SK-N-SH (cell line): ENCODE measurements around the gene PRMT7. TPM values are rescaled to one million over a fixed set of nuclear protein-coding genes. Genes with fewer than 3 reads are reported as not detected.
A peak's percentile ranks its signal among the peaks of the same experiment; 100 is the strongest.

ENCODE experiments used
- CHD2 ChIP-seq: fragments of 150-350 bp; IDR thresholded peaks from 2 replicates; pipeline ENCODE4 v1.6.1; 2018; ENCODE audit warnings: low read length; ENCODE audit not compliant: partially characterized antibody
- CTCF ChIP-seq: fragments of 200-600 bp; sonication (generic); IDR thresholded peaks from 2 replicates; pipeline ENCODE4 v1.6.1; 2017; ENCODE audit warnings: antibody characterized with exemption, mild to moderate bottlenecking, moderate library complexity
- ELF1 ChIP-seq: IDR thresholded peaks from 2 replicates; pipeline ENCODE4 v1.4.0; 2012
- EZH2phosphoT487 ChIP-seq: fragments of 200-600 bp; sonication (generic); IDR thresholded peaks from 2 replicates; pipeline ENCODE4 v1.6.1; 2017; ENCODE audit warnings: low read depth, mixed run types, mild to moderate bottlenecking, antibody characterized with exemption, moderate library complexity, borderline replicate concordance
- FOSL2 ChIP-seq: IDR thresholded peaks from 2 replicates; pipeline ENCODE4 v1.4.0; 2012; ENCODE audit warnings: low read depth, mild to moderate bottlenecking, moderate library complexity, borderline replicate concordance
- FOXJ3 ChIP-seq: sonication (generic); formaldehyde crosslinking; IDR thresholded peaks from 2 replicates; pipeline ENCODE4 v1.5.1; 2020; ENCODE audit warnings: mild to moderate bottlenecking, missing genetic modification reagents
- FOXM1 ChIP-seq: IDR thresholded peaks from 2 replicates; pipeline ENCODE4 v1.4.0; 2012; ENCODE audit warnings: low read depth, mild to moderate bottlenecking
- GABPA ChIP-seq: IDR thresholded peaks from 2 replicates; pipeline ENCODE4 v1.4.0; 2012; ENCODE audit warnings: low read depth, mild to moderate bottlenecking
- GATA2 ChIP-seq: sonication (generic); formaldehyde crosslinking; IDR thresholded peaks from 2 replicates; pipeline ENCODE4 v1.5.0; 2020; ENCODE audit warnings: mild to moderate bottlenecking, missing genetic modification reagents
- IRF3 ChIP-seq: fragments of 150-350 bp; IDR thresholded peaks from 2 replicates; pipeline ENCODE4 v1.6.1; 2016; ENCODE audit warnings: mild to moderate bottlenecking, low read depth, low read length
- JUND ChIP-seq: IDR thresholded peaks from 2 replicates; pipeline ENCODE4 v1.4.0; 2012
- MAX ChIP-seq: IDR thresholded peaks from 2 replicates; pipeline ENCODE4 v1.4.0; 2012; ENCODE audit warnings: low read depth
- MEF2A ChIP-seq: IDR thresholded peaks from 2 replicates; pipeline ENCODE4 v1.4.0; 2012; ENCODE audit warnings: low read depth, borderline replicate concordance
- NFIC ChIP-seq: IDR thresholded peaks from 2 replicates; pipeline ENCODE4 v1.4.0; 2012; ENCODE audit warnings: borderline replicate concordance
- PBX3 ChIP-seq: IDR thresholded peaks from 2 replicates; pipeline ENCODE4; 2012
- POLR2AphosphoS5 ChIP-seq: IDR thresholded peaks from 2 replicates; pipeline ENCODE4 v1.6.1; 2012; ENCODE audit warnings: low read depth, low read length
- RAD21 ChIP-seq: IDR thresholded peaks from 2 replicates; pipeline ENCODE4 v1.6.1; 2012; ENCODE audit warnings: mild to moderate bottlenecking, low read length
- RCOR1 ChIP-seq: fragments of 150-350 bp; IDR thresholded peaks from 2 replicates; pipeline ENCODE4 v1.6.1; 2017; ENCODE audit warnings: antibody characterized with exemption, low read length
- RFX5 ChIP-seq: IDR thresholded peaks from 2 replicates; pipeline ENCODE4 v1.6.1; 2012; ENCODE audit warnings: mild to moderate bottlenecking, improper control_type of control experiment, low read length
- SMC3 ChIP-seq: IDR thresholded peaks from 2 replicates; pipeline ENCODE4 v1.6.1; 2012; ENCODE audit warnings: low read depth, low read length, improper control_type of control experiment
- TAF1 ChIP-seq: IDR thresholded peaks from 2 replicates; pipeline ENCODE4 v1.6.1; 2012; ENCODE audit warnings: low read depth, mild to moderate bottlenecking, low read length, moderate library complexity, borderline replicate concordance
- TCF12 ChIP-seq: IDR thresholded peaks from 2 replicates; pipeline ENCODE4 v1.4.0; 2012
- USF1 ChIP-seq: IDR thresholded peaks from 2 replicates; pipeline ENCODE4 v1.4.0; 2012; ENCODE audit warnings: low read depth, borderline replicate concordance
- YY1 ChIP-seq: IDR thresholded peaks from 2 replicates; pipeline ENCODE4 v1.4.0; 2012; ENCODE audit warnings: low read depth, mild to moderate bottlenecking
- polyA plus RNA-seq, 3 experiments: library from polyadenylated mRNA; depleted of rRNA; stranded (reverse); fragments of >200 nt; gene quantifications; 2 replicates each; pipeline ENCODE4 v1.2.3, GENCODE V29; 2012

The PRMT7 gene
- polyA plus RNA-seq, 1 of the 3 experiments (the other 2 are of a cell fraction): 46.0 TPM

GRCh38 chr16:68264128-68265077 lies 46.4 kb upstream of the PRMT7 start, which contains the start of gene SLC7A6 (continued):
- no peak for TF ChIP-seq EZH2phosphoT487
- TF ChIP-seq JUND: no peak
- no peak for TF ChIP-seq SMC3
- no peak for TF ChIP-seq FOXM1
- TF ChIP-seq NFIC: no peak
- TF ChIP-seq RAD21: no peak; the same call in 1 of the 2 replicates
- TF ChIP-seq GATA2 (CRISPR knock-in tag): no peak
- no peak for TF ChIP-seq RFX5
- no peak for TF ChIP-seq USF1
- TF ChIP-seq FOSL2: no peak
- 0 out of 2 replicates have a peak, but pooled peaks have one; percentile 13 for TF ChIP-seq RCOR1
- TF ChIP-seq ELF1: 0 out of 2 replicates have a peak, but pooled peaks have one; percentile 34
- no peak for TF ChIP-seq MEF2A
- peak; percentile 41; the same call in 1 of the 2 replicates for TF ChIP-seq POLR2AphosphoS5
- no peak; the same call in 1 of the 2 replicates for TF ChIP-seq TAF1
- peak; percentile 77 for TF ChIP-seq CTCF
- TF ChIP-seq CHD2: no peak
- no peak for TF ChIP-seq PBX3
- no peak for TF ChIP-seq IRF3
- TF ChIP-seq GABPA: 0 out of 2 replicates have a peak, but pooled peaks have one; percentile 36
- TF ChIP-seq YY1: no peak
- peak; percentile 87 for TF ChIP-seq MAX
- TF ChIP-seq TCF12: no peak
- TF ChIP-seq FOXJ3: no peak
